AG10803 (cell line): Measurements from ENCODE around the gene PREP.
A peak's percentile ranks its signal among the peaks of the same experiment; 100 is the strongest.

Experiments used
- DNase-seq: peaks from one replicate; pipeline ENCODE4 v3.0.0; 2010; ENCODE audit warnings: low read depth
- H3K4me3 ChIP-seq: 2 replicates; pipeline ENCODE4 v1.5.1; 2011; ENCODE audit warnings: mild to moderate bottlenecking, low read length, control low read depth
- TF ChIP-seq, protein P1 (sequence below): conservative IDR thresholded peaks from 2 replicates; pipeline ENCODE4 v1.5.1; 2011; ENCODE audit warnings: mild to moderate bottlenecking, low read length, control low read depth, inconsistent platforms

PREP gene

DNA sequence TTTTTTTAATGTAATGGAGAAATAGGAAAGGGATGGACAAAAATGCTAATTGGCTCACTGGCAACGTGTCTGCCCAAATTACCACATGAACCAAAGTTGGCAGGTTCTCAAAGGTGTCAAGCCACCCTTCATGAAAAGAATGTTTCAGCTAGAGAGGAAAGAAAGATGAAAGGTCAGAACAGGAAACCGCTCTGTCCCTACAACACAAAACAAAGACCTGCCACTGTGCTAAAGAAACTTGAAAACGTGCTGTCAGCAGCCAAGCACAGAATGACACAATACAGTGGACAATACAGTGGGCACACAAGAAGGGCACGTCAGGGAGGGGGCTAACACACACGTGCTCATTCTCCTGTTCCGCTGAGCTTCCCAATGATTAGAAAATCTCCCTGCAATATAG is 4.9 kb downstream of the PREP start:
- H3K4me3 ChIP-seq = no peak overlapping the region
- DNase-seq = no peak
- TF ChIP-seq, protein P1, sequence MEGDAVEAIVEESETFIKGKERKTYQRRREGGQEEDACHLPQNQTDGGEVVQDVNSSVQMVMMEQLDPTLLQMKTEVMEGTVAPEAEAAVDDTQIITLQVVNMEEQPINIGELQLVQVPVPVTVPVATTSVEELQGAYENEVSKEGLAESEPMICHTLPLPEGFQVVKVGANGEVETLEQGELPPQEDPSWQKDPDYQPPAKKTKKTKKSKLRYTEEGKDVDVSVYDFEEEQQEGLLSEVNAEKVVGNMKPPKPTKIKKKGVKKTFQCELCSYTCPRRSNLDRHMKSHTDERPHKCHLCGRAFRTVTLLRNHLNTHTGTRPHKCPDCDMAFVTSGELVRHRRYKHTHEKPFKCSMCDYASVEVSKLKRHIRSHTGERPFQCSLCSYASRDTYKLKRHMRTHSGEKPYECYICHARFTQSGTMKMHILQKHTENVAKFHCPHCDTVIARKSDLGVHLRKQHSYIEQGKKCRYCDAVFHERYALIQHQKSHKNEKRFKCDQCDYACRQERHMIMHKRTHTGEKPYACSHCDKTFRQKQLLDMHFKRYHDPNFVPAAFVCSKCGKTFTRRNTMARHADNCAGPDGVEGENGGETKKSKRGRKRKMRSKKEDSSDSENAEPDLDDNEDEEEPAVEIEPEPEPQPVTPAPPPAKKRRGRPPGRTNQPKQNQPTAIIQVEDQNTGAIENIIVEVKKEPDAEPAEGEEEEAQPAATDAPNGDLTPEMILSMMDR = no peak

DNA sequence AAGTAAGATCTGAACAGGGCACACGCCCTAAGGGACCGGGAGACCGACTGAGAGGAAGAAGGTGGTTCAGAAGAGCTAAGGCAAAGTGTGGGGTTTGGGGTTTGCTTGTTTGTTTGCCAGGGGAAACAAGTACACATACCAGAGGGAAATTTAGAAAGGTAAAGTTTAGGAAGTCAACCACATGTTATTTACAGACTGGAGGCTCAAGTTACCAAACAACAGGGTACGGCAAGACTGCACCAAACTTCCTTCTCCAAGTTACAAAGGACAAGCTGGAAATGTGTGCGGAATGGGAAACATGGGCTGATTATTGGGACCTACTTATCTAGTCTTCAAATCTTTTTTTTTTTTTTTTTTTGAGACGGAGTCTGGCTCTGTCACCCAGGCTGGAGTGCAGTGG is 11.2 kb downstream of the PREP start:
- H3K4me3 ChIP-seq = no peak overlapping the region
- DNase-seq = no peak
- TF ChIP-seq, protein P1 = no peak

DNA sequence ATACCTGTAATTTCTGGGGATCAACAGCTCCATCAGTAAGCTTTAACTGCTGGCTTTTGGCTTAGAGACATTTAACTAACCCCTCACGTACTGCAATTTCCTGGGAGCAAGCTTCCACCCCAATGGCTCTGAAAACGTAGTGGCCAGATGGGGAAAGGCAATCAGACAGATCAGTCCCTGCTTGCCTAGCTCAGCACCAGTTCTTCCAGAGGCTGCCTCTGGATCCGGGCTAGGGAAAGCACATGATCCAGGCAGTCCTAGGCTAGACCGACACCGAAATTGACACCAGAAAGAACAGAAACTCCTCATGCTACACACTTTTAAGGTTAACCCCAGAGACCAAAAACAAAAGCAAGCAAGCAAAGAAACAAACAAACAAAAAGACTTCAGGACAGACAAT is 13.3 kb downstream of the PREP start:
- peak; percentile 9 for DNase-seq
- TF ChIP-seq, protein P1 = no peak; the same call in 1 of the 2 replicates
- no peak overlapping the region for H3K4me3 ChIP-seq

DNA sequence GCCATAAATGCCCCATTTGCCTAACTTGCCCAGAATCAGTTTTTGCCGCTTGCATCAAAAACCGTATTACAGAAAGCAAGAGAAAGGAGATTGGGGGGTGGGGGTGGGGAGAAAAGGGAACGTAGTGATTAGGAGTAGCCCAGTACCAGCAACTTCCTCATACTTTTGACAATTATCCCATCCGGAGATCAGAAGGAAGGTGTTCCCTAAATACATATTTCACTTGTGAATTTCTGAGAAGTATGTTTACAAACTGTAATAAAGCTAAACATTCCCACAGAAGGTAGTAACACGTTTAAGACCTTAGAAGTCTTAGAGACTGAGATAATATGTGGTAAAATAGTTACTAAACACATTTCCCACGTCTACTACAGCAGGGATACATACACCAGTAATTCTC is 14.5 kb downstream of the PREP start:
- TF ChIP-seq, protein P1 = no peak
- H3K4me3 ChIP-seq = no peak overlapping the region
- DNase-seq = no peak

DNA sequence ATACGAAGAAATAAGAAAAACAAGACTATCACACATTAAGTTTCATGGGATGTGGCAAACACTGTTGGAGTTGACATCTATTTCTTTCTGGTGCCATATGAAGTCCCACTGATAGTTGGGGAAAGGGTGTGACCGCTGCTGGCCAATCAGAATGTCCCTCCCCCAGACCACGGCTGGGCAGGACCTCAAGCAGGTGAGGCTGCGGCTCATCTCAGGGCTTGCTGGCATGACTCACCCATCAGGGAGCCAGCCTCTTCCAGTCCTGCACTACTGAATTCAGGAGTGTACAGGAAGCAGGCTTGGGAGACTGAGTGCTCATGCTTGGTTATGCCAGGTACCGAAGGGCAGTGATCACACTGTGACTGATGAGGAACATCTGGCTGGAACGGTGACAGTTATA is 18.9 kb downstream of the PREP start:
- H3K4me3 ChIP-seq = no peak overlapping the region
- DNase-seq = no peak
- TF ChIP-seq, protein P1 = no peak

DNA sequence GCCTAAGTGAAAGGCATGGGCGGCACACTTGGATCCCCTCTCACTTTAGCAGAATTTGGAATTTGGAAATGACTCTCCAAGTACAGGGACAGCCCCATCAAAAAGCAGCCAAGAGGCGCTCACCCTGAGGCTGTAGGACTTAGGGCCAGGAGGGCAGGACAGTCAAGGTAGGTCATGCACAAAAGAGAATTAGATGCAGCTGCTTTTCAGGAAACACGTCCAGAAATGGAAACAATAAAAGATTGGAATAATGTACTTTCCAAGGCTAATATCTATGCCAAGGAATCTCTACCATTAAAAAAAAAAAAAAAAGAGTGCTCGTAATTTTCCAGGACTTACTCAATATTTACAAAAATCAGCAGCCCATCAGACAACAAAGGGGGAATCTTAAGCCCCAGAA is 19.9 kb downstream of the PREP start:
- no peak overlapping the region for H3K4me3 ChIP-seq
- TF ChIP-seq, protein P1 = no peak
- no peak for DNase-seq

DNA sequence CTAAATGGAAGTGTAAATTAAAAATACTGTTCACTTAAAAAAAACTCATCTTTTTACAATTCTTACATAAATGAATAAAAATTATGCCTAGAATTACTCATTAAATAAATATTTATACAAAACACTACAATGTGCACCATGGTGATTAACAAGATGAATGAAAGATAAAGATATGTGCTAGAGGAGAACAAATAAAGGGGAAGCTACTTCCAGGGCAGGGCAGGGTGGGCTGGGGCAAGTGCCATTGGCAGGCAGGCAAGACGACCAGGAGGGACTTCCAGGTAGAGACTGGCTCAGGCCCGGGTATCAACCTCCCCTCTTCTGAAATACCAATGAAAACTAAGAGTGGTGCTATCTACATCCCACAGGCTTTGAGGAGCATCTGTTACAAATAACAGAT is 20.4 kb downstream of the PREP start:
- TF ChIP-seq, protein P1 = no peak
- no peak overlapping the region for H3K4me3 ChIP-seq
- no peak for DNase-seq
